Measurements from ENCODE around the gene MAP3K14.

Gene MAP3K14

DNA sequence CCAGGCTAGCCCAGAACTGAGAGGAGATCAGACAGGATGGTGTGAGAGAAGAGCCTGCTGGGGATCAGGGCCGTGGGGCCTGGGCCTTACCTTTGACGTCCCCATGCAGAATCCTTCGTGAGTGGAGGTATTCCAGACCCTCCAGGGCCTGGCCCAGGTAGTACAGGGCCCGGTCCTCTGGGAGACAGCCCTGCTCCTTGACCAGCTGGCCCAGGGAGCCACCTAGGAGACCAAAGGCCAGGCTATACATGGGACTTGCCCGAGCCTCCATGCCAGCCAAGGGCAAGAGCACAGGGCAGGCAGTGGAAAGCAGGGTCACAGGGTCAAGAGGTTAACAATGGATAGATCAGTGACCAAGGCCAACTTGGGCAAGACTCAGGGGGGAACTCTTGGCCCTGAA, 42.8 kb downstream of the MAP3K14 start:
- H3K27me3 ChIP-seq = no peaks in the 10 kb centered on the region
- no peaks in the 10 kb centered on the region for H3K9me3 ChIP-seq
- H3K36me3 ChIP-seq = peaks cover 34% of the 10 kb centered on the region
- H3K4me1 ChIP-seq = peaks cover 13% of the 10 kb centered on the region
- no peak overlapping the region for H3K4me3 ChIP-seq (ENCODE audit: low read depth, low read length)
- no peak for TF ChIP-seq CTCF (IDR thresholded peaks at IDR 0.05; ENCODE audit: low read depth, low read length)
- no peak for DNase-seq

- TF ChIP-seq CTCF (IDR thresholded peaks at IDR 0.05; ENCODE audit: low read depth, low read length) = no peak
- no peak for DNase-seq
Observed at GRCh38 chr17:45273551-45273957, 43.3 kb downstream of the MAP3K14 start.

DNA sequence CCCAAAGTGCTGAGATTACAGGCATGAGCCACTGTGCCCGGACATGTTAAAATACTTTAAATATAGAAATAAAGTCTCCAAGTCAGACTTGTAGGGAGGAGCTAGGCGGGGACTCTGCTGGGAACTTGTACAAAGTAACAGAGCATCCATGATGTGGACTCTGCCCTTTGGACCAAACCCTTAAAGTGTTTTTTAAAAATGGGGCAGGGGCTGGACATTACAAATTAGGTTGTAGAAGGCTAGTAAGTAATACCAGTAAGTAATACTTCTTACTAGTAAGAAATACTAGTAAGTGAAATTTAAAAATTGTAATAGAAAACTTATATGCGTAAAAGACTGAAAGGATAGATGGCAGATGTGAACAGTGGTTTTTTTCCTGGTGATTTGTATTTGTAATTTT, 45.2 kb downstream of the MAP3K14 start:
- H3K36me3 ChIP-seq = peaks cover 52% of the 10 kb centered on the region
- H3K4me1 ChIP-seq = peaks cover 4% of the 10 kb centered on the region
- H3K27me3 ChIP-seq = no peaks in the 10 kb centered on the region
- no peak overlapping the region for H3K4me3 ChIP-seq (ENCODE audit: low read depth, low read length)
- H3K9me3 ChIP-seq = no peaks in the 10 kb centered on the region
- TF ChIP-seq CTCF (IDR thresholded peaks at IDR 0.05; ENCODE audit: low read depth, low read length) = no peak
- no peak for DNase-seq

More at GRCh38 chr17:45273551-45273957, 43.3 kb downstream of the MAP3K14 start:
- peaks cover 39% of the 10 kb centered on the region for H3K36me3 ChIP-seq
- H3K4me3 ChIP-seq (ENCODE audit: low read depth, low read length) = no peak overlapping the region
- H3K27me3 ChIP-seq = no peaks in the 10 kb centered on the region
- H3K9me3 ChIP-seq = no peaks in the 10 kb centered on the region
- H3K4me1 ChIP-seq = peaks cover 13% of the 10 kb centered on the region

DNA sequence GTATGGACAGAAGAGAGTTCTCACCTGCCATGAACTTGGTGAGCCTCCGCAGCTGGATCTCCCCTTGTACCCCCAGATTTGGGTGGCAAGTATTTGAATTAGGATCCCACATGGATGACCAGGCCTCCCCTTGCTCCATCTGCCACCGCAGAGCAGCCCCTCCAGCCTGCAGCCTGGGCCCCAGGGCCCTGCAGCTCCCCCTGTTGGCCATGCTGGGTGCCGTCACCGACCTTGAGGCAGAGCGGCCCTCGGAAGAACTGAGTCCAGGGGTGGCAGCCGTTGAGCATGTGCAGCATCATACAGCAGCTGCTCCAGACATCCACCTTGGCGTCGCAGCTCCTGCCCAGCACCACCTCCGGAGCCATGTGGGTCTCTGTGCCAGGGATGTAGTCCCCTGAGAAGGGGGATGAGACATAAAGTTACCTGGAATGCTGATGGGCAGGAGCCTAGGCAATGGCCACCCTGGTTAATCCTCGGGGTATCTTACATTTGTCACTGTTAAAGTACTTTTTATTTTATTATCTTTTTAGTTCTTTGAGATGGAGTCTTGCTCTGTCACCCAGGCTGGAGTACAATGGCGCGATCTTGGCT, 45.9 kb downstream of the MAP3K14 start:
- DNase-seq = peak; percentile 69

DNA sequence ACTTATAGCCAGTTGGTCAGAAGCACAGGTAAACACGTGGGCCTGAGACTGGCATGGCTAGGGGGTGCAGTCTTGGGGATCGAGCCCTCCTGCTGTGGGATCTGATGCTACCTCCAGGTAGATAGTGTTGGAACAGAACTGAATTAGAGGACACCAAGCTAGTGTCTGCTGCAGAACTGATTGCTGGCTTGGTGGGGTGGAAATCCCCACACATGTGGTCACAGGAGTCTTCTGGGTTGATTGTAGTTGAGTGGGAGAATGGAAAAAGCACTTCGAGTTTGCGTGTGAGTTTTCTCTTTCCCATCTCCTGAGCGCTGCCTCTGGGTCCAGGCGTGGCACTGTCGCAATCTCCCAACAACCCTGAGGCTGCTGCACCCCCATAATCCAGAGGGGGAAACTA, 46.9 kb downstream of the MAP3K14 start:
- DNase-seq = no peak
- Histone ChIP-seq H3K27me3 (no peaks in the 10 kb centered on the region), H3K4me1 (peaks cover 4% of the 10 kb centered on the region), H3K4me3 (ENCODE audit: low read depth, low read length) (no peak overlapping the region), H3K9me3 (no peaks in the 10 kb centered on the region), H3K36me3 (peaks cover 52% of the 10 kb centered on the region)
- no peak for TF ChIP-seq CTCF (IDR thresholded peaks at IDR 0.05; ENCODE audit: low read depth, low read length)

More for the DNA sequence above, 45.9 kb downstream of the MAP3K14 start:
- TF ChIP-seq CTCF (IDR thresholded peaks at IDR 0.05; ENCODE audit: low read depth, low read length) = peak; percentile 83
- Histone ChIP-seq H3K36me3 (peaks cover 52% of the 10 kb centered on the region), H3K9me3 (no peaks in the 10 kb centered on the region), H3K4me3 (ENCODE audit: low read depth, low read length) (no peak overlapping the region), H3K4me1 (peaks cover 4% of the 10 kb centered on the region), H3K27me3 (no peaks in the 10 kb centered on the region)

DNA sequence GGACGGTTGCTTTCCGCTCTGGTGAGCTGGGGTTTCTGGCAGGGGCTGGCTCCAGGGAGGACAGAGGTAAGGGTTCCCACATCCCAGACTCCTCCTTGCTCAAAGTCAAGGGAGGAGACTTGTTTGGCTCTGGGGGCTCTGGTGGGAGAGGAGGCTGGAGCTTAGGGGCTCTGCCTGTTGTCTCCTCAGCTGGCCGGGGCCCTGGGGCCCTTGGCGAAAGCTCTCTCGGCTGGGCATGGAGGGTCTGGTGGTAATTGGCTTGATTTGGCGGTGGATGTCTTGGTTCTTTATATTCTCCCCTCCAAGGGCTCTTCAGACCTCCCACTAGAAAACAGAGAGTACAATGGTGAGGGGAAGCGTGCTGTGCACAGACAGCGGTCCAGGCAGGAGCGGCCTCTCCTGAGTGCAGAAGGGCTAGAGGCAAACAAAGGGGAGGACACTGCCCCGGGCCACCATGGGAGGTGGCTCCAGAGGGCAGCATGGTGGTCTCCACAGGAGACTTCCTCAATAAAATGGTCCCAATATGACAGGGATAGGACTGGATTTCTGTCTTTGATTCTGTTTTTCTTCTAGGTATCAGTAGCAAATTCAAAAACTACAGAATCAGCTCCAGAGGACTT, 49.3 kb downstream of the MAP3K14 start:
- no peaks in the 10 kb centered on the region for H3K27me3 ChIP-seq
- H3K9me3 ChIP-seq = no peaks in the 10 kb centered on the region
- TF ChIP-seq CTCF (IDR thresholded peaks at IDR 0.05; ENCODE audit: low read depth, low read length) = no peak
- H3K4me1 ChIP-seq = no peaks in the 10 kb centered on the region; the same call in 1 of the 2 replicates
- H3K4me3 ChIP-seq (ENCODE audit: low read depth, low read length) = no peak overlapping the region
- H3K36me3 ChIP-seq = peaks cover 47% of the 10 kb centered on the region
- no peak for DNase-seq

Data from BE2C (cell line).